CD4-positive, alpha-beta T cell treated with Interleukin-15 for 1 hour (primary cell): Measurements from ENCODE around the gene RPL22L1.
"Not testable (repeated sequence)": the region's sequence is repeated elsewhere in the genome, so short reads cannot be mapped to it uniquely, and the experiment has no call there.

Experiments
- DNase-seq: peaks from one replicate; pipeline ENCODE4 v3.0.0-alpha.2; 2020

Gene RPL22L1

GRCh38 chr3:170877311-170877710 is 7.3 kb upstream of the RPL22L1 start:
- not testable (repeated sequence) for DNase-seq

- no peak for DNase-seq
Observed at GRCh38 chr3:170876537-170876936, 6.5 kb upstream of the RPL22L1 start.

GRCh38 chr3:170869239-170869590 is 780 bp downstream of the RPL22L1 start:
- no peak for DNase-seq

GRCh38 chr3:170868577-170869238 is 1.3 kb downstream of the RPL22L1 start:
- no peak for DNase-seq

GRCh38 chr3:170867143-170867937 is 2.7 kb downstream of the RPL22L1 start:
- peak; percentile 22 for DNase-seq

GRCh38 chr3:170866499-170866898 is 3.5 kb downstream of the RPL22L1 start:
- DNase-seq: no peak

GRCh38 chr3:170865209-170866094 is 4.5 kb downstream of the RPL22L1 start:
- no peak for DNase-seq

- DNase-seq: no peak
Observed at GRCh38 chr3:170864525-170865208, 5.3 kb downstream of the RPL22L1 start.

GRCh38 chr3:170863816-170864215 is 6.2 kb downstream of the RPL22L1 start:
- no peak for DNase-seq

- no peak for DNase-seq
Observed at GRCh38 chr3:170862618-170863374, 7.2 kb downstream of the RPL22L1 start.

- no peak for DNase-seq
Observed at GRCh38 chr3:170858599-170858998, 11.4 kb downstream of the RPL22L1 start.

- DNase-seq: no peak
Observed at GRCh38 chr3:170852324-170852723, 17.7 kb downstream of the RPL22L1 start.

GRCh38 chr3:170848292-170848917 is 21.6 kb downstream of the RPL22L1 start:
- no peak for DNase-seq

GRCh38 chr3:170844377-170844776 is 25.6 kb downstream of the RPL22L1 start:
- DNase-seq: no peak

- DNase-seq: no peak
Observed at GRCh38 chr3:170840291-170840859, 29.6 kb downstream of the RPL22L1 start.

GRCh38 chr3:170839518-170840100 is 30.4 kb downstream of the RPL22L1 start:
- DNase-seq: no peak

GRCh38 chr3:170836491-170836890 is 33.5 kb downstream of the RPL22L1 start:
- no peak for DNase-seq

GRCh38 chr3:170835336-170835735 is 34.7 kb downstream of the RPL22L1 start:
- no peak for DNase-seq

GRCh38 chr3:170830580-170830979 is 39.4 kb downstream of the RPL22L1 start:
- no peak for DNase-seq

- no peak for DNase-seq
Observed at GRCh38 chr3:170829546-170830272, 40.3 kb downstream of the RPL22L1 start.
